Activated T-helper 2 cell treated with anti-CD3 and anti-CD28 coated beads, Interferon-gamma antibody, Interleukin-2, Interleukin-4, amounts not matched to agents 10 μg/mL and 5 μg/mL and 100 μg/mL, durations not matched to agents 14 hours and 24 hours and 36 hours (primary cell): ENCODE data around the gene NCF4. TPM values are rescaled to one million over a fixed set of nuclear protein-coding genes. Genes with fewer than 3 reads are reported as not detected.

Source experiments
- DNase-seq: peaks from one replicate; pipeline ENCODE4 v3.0.0; 2021; ENCODE audit warnings: low spot score
- H3K27ac Mint-ChIP-seq: one replicate; pipeline ENCODE4 v1.8.0; 2021; ENCODE audit warnings: mixed read lengths
- H3K27me3 Mint-ChIP-seq: one replicate; pipeline ENCODE4 v1.8.0; 2021; ENCODE audit warnings: low read depth, mixed read lengths
- H3K36me3 Mint-ChIP-seq: one replicate; pipeline ENCODE4 v1.8.0; 2021; ENCODE audit warnings: low read depth, mixed read lengths
- H3K4me1 Mint-ChIP-seq: one replicate; pipeline ENCODE4 v1.8.0; 2021; ENCODE audit warnings: low read depth, mixed read lengths
- H3K4me3 Mint-ChIP-seq: one replicate; pipeline ENCODE4 v1.8.0; 2021; ENCODE audit warnings: low read depth, mild to moderate bottlenecking, moderate library complexity, mixed read lengths
- H3K9me3 Mint-ChIP-seq: one replicate; pipeline ENCODE4 v1.8.0; 2021; ENCODE audit warnings: mixed read lengths
- intact Hi-C: fragments of 100-400 bp; cut with micrococcal nuclease; formaldehyde crosslinking; loops from one replicate; pipeline ENCODE4 v1.15.1; 2023
- total RNA-seq: library from RNA; stranded (reverse); gene quantifications from 2 replicates; pipeline ENCODE4 v1.2.3, GENCODE V29; 2022

Gene NCF4
- total RNA-seq, 1 donor from 2014 or later, result 15.7 TPM

DNA sequence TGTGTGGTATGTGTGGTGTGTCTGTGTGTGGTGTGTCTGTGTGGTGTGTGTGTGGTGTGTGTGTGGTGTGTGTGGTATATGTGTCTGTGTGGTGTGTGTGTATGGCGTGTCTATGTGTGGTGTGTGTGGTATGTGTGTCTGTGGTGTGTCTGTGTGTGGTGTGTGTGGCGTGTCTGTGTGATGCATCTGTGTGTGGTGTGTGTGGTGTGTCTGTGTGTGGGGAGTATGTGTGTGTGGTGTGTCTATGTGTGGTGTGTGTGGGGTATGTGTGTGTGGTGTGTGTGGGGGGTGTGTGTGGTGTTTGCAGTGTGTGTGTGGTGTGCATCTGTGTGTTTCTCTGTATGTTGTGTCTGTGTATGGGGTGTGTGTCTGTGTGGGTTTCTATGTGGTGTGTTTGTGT is 36.2 kb upstream of the NCF4 start:
- DNase-seq, result no peak
- H3K4me1 Mint-ChIP-seq, result no peaks in the 10 kb centered on the region
- H3K36me3 Mint-ChIP-seq, result no peaks in the 10 kb centered on the region
- H3K27me3 Mint-ChIP-seq, result peaks cover 9% of the 10 kb centered on the region
- no peak overlapping the region for H3K4me3 Mint-ChIP-seq
- intact Hi-C loops, result no loop called here
- H3K27ac Mint-ChIP-seq, result no peak overlapping the region
- H3K9me3 Mint-ChIP-seq, result no peaks in the 10 kb centered on the region

DNA sequence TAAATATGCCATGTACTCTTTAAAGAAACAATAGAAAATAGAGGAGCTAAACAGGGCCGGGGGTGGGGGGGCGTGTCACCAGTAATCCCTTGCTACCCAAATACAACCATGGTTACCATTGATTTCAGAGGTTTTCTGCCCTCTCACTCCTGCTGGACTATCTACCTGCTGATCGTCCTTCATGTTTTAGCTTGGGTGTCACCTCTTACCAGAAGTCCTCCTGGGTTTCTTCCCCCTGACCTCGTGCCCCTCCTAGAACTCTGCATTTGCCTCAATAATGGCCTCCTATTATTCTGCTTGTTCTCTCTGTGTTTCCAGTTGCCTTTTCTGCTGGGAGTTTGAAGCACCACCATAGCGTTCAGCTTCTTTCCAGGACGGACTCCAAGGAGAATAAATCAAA is 34.5 kb upstream of the NCF4 start:
- no peaks in the 10 kb centered on the region for H3K9me3 Mint-ChIP-seq
- peaks cover 7% of the 10 kb centered on the region for H3K4me1 Mint-ChIP-seq
- peaks cover 11% of the 10 kb centered on the region for H3K27me3 Mint-ChIP-seq
- DNase-seq, result no peak
- H3K4me3 Mint-ChIP-seq, result no peak overlapping the region
- no peaks in the 10 kb centered on the region for H3K36me3 Mint-ChIP-seq
- intact Hi-C loops, result no loop called here
- no peak overlapping the region for H3K27ac Mint-ChIP-seq

- peaks cover 25% of the 10 kb centered on the region for H3K27me3 Mint-ChIP-seq
- H3K4me3 Mint-ChIP-seq, result no peak overlapping the region
- H3K4me1 Mint-ChIP-seq, result peaks cover 7% of the 10 kb centered on the region
- no peak for DNase-seq
- H3K9me3 Mint-ChIP-seq, result no peaks in the 10 kb centered on the region
- intact Hi-C loops, result no loop called here
- no peaks in the 10 kb centered on the region for H3K36me3 Mint-ChIP-seq
- H3K27ac Mint-ChIP-seq, result no peak overlapping the region
These were observed 32.0 kb upstream of the NCF4 start for GRCh38 chr22:36828815-36829214.

DNA sequence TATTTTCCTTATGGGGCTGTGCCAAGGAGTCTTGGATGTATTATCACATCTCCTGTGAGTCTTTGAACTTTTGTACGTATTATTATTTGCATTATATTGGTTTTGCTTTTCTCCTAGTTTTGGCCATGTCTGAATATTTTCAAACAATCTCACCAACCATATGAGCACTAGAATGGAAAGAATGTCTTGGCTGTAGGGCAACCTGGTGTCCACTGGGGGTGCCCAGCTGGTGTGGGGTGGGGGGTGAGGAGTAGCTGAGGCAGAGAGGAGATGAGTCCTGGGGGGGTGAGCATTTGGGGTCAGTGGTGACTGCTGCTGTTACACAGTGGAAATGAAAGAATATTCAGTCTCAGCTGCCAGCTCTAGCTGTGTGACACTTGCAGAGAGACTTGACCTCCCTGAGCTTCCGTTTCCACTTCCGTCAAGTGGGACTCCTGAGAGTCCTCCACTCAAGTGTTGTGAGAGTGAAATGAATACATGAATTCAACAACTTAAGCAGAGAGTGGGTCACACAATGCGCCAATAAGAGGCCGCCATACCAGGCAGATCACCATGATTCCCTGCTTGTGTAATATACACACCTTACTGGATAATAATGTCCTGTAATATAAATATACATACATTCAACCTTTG is 31.3 kb upstream of the NCF4 start:
- Mint-ChIP-seq H3K27ac (no peak overlapping the region), H3K4me1 (peaks cover 7% of the 10 kb centered on the region), H3K9me3 (no peaks in the 10 kb centered on the region), H3K27me3 (peaks cover 27% of the 10 kb centered on the region), H3K36me3 (no peaks in the 10 kb centered on the region), H3K4me3 (no peak overlapping the region)
- no peak for DNase-seq
- intact Hi-C loops, result no loop called here

DNA sequence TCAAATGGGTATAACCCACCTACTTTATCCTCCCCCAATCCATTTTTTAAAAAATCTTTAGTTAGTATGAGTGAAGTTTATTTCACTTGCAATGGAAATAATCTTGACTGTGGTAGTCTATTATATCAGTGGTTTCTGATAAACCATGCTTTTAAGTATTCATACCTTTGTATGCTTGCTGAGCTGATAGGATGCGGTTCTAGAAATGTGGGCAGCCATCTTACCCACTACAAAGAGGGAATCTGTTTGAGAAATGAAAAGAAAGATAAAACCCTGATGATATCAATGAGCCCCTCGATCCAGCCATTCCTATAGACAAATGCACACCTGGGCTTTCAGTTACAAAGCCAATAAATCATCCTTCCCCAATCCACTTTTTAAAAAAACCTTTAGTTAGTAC is 30.2 kb upstream of the NCF4 start:
- H3K27ac Mint-ChIP-seq, result no peak overlapping the region
- intact Hi-C loops, result no loop called here
- no peak for DNase-seq
- H3K9me3 Mint-ChIP-seq, result no peaks in the 10 kb centered on the region
- H3K4me1 Mint-ChIP-seq, result peaks cover 7% of the 10 kb centered on the region
- H3K4me3 Mint-ChIP-seq, result no peak overlapping the region
- H3K27me3 Mint-ChIP-seq, result peaks cover 27% of the 10 kb centered on the region
- no peaks in the 10 kb centered on the region for H3K36me3 Mint-ChIP-seq

GRCh38 chr22:36831206-36831605 is 29.6 kb upstream of the NCF4 start:
- H3K4me3 Mint-ChIP-seq, result no peak overlapping the region
- no peak for DNase-seq
- intact Hi-C loops, result no loop called here
- H3K9me3 Mint-ChIP-seq, result no peaks in the 10 kb centered on the region
- H3K36me3 Mint-ChIP-seq, result no peaks in the 10 kb centered on the region
- H3K27ac Mint-ChIP-seq, result no peak overlapping the region
- peaks cover 7% of the 10 kb centered on the region for H3K4me1 Mint-ChIP-seq
- H3K27me3 Mint-ChIP-seq, result peaks cover 27% of the 10 kb centered on the region

DNA sequence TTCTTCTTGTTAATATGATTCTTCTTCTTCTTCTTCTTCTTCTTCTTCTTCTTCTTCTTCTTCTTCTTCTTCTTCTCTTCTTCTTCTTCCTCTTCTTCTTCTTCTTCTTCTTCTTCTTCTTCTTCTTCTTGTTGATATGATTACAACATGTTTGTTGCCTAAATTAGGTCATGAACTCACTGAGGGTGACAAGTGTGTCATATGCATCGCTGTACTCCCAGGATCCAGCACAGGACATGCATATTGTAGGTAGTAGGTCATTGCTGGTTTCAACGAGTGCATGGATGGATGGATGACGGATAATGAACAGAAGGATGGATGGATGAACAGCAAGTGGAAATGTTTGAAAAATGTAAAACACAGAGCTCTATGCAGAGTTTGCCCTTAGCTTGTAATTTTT is 29.1 kb upstream of the NCF4 start:
- peaks cover 28% of the 10 kb centered on the region for H3K27me3 Mint-ChIP-seq

GRCh38 chr22:36833073-36833472 is 27.7 kb upstream of the NCF4 start:
- Mint-ChIP-seq H3K36me3 (no peaks in the 10 kb centered on the region), H3K4me1 (peaks cover 7% of the 10 kb centered on the region), H3K9me3 (peaks cover 8% of the 10 kb centered on the region), H3K4me3 (no peak overlapping the region), H3K27me3 (peaks cover 29% of the 10 kb centered on the region), H3K27ac (no peak overlapping the region)
- no peak for DNase-seq
- intact Hi-C loops, result no loop called here

More for the DNA sequence above, 29.1 kb upstream of the NCF4 start:
- intact Hi-C loops, result no loop called here
- Mint-ChIP-seq H3K9me3 (no peaks in the 10 kb centered on the region), H3K4me1 (peaks cover 7% of the 10 kb centered on the region), H3K36me3 (no peaks in the 10 kb centered on the region), H3K4me3 (no peak overlapping the region), H3K27ac (no peak overlapping the region)
- no peak for DNase-seq

- Mint-ChIP-seq H3K4me1 (peaks cover 3% of the 10 kb centered on the region), H3K27me3 (peaks cover 27% of the 10 kb centered on the region), H3K27ac (no peak overlapping the region), H3K9me3 (peaks cover 14% of the 10 kb centered on the region), H3K4me3 (no peak overlapping the region), H3K36me3 (no peaks in the 10 kb centered on the region)
- no peak for DNase-seq
- intact Hi-C loops, result no loop called here
These were observed 24.9 kb upstream of the NCF4 start for GRCh38 chr22:36835903-36836302.

GRCh38 chr22:36838119-36839030 is 22.4 kb upstream of the NCF4 start:
- H3K36me3 Mint-ChIP-seq, result no peaks in the 10 kb centered on the region
- intact Hi-C loops, result no loop called here
- peaks cover 3% of the 10 kb centered on the region for H3K4me1 Mint-ChIP-seq

GRCh38 chr22:36839356-36840073 is 21.3 kb upstream of the NCF4 start:
- Mint-ChIP-seq H3K4me3 (no peak overlapping the region), H3K27ac (no peak overlapping the region)
- DNase-seq, result no peak

More at GRCh38 chr22:36838119-36839030, 22.4 kb upstream of the NCF4 start:
- H3K9me3 Mint-ChIP-seq, result peaks cover 14% of the 10 kb centered on the region
- no peak overlapping the region for H3K27ac Mint-ChIP-seq
- no peak for DNase-seq
- no peak overlapping the region for H3K4me3 Mint-ChIP-seq
- H3K27me3 Mint-ChIP-seq, result peaks cover 24% of the 10 kb centered on the region

GRCh38 chr22:36840106-36840505 is 20.7 kb upstream of the NCF4 start:
- Mint-ChIP-seq H3K4me3 (no peak overlapping the region), H3K36me3 (no peaks in the 10 kb centered on the region), H3K4me1 (peaks cover 3% of the 10 kb centered on the region), H3K27me3 (peaks cover 34% of the 10 kb centered on the region), H3K27ac (no peak overlapping the region), H3K9me3 (peaks cover 14% of the 10 kb centered on the region)
- DNase-seq, result no peak
- intact Hi-C loops, result no loop called here

More at GRCh38 chr22:36839356-36840073, 21.3 kb upstream of the NCF4 start:
- H3K36me3 Mint-ChIP-seq, result no peaks in the 10 kb centered on the region
- intact Hi-C loops, result no loop called here
- peaks cover 14% of the 10 kb centered on the region for H3K9me3 Mint-ChIP-seq
- H3K4me1 Mint-ChIP-seq, result peaks cover 3% of the 10 kb centered on the region
- peaks cover 29% of the 10 kb centered on the region for H3K27me3 Mint-ChIP-seq

DNA sequence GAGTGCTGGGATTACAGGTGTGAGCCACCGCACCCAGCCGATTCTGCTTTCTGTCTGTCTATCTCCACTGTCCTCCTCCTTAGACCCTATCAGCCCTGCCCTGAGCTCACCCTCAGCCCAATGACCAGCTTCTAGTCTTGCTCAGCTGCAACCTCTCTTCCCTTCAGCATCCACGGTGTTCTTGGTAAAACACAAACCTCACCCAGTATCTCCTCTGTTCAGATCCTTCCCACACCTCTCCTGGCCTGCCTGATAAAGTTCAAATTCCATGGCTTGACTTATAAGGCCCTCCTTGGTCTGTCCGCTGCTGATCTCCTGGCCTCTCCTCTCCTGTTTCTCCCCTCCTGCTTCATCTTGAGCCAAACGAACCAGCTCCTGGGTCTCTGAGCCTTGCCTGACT is 14.5 kb upstream of the NCF4 start:
- no peaks in the 10 kb centered on the region for H3K4me1 Mint-ChIP-seq
- H3K36me3 Mint-ChIP-seq, result no peaks in the 10 kb centered on the region
- DNase-seq, result no peak
- no peak overlapping the region for H3K27ac Mint-ChIP-seq
- intact Hi-C loops, result no loop called here
- H3K9me3 Mint-ChIP-seq, result no peaks in the 10 kb centered on the region
- H3K4me3 Mint-ChIP-seq, result no peak overlapping the region
- H3K27me3 Mint-ChIP-seq, result peaks cover 47% of the 10 kb centered on the region
